Activated CD4-positive, alpha-beta T cell treated with anti-CD3 and anti-CD28 coated beads for 36 hours (primary cell): ENCODE results near the gene MIAT. TPM values are rescaled to one million over a fixed set of nuclear protein-coding genes. Genes with fewer than 3 reads are reported as not detected.
A peak's percentile ranks its signal among the peaks of the same experiment; 100 is the strongest.
"Not testable (repeated sequence)": the region's sequence is repeated elsewhere in the genome, so short reads cannot be mapped to it uniquely, and the experiment has no call there.

Source experiments
- ATAC-seq: fragments of 200-7000 bp; cut with Tn5 transposase; one replicate; pipeline ENCODE4 v1.10.0; 2021; ENCODE audit warnings: mild to moderate bottlenecking, moderate library complexity
- CTCF ChIA-PET: fragments of 350-600 bp; sonication (Branson Sonifier 250); formaldehyde crosslinking; loops from one replicate; lab custom pipeline; 2021; ENCODE audit warnings: antibody characterized with exemption; lab: Charles Lee
- POLR2A ChIA-PET: fragments of 350-600 bp; sonication (Branson Sonifier 250); formaldehyde crosslinking; loops from one replicate; lab custom pipeline; 2021; ENCODE audit warnings: antibody characterized with exemption, inconsistent platforms; lab: Charles Lee
- DNase-seq: peaks from one replicate; pipeline ENCODE4 v3.0.0-alpha.2; 2020
- H3K27ac Mint-ChIP-seq: one replicate; pipeline ENCODE4 v1.8.0; 2021; ENCODE audit warnings: mixed read lengths
- H3K27me3 Mint-ChIP-seq: one replicate; pipeline ENCODE4 v1.8.0; 2021; ENCODE audit warnings: mixed read lengths
- H3K36me3 Mint-ChIP-seq: one replicate; pipeline ENCODE4 v1.8.0; 2021; ENCODE audit warnings: low read depth, mixed read lengths
- H3K4me1 Mint-ChIP-seq: one replicate; pipeline ENCODE4 v1.8.0; 2021; ENCODE audit warnings: mixed read lengths
- H3K4me3 Mint-ChIP-seq: one replicate; pipeline ENCODE4 v1.8.0; 2021; ENCODE audit warnings: mild to moderate bottlenecking, moderate library complexity, mixed read lengths
- H3K9me3 Mint-ChIP-seq: one replicate; pipeline ENCODE4 v1.8.0; 2021; ENCODE audit warnings: low read depth, mixed read lengths
- intact Hi-C, 2 experiments: fragments of 100-400 bp; cut with DNase I in 1 of 2; cut with micrococcal nuclease in 1 of 2; formaldehyde crosslinking; loops; one replicate each; pipeline versions ENCODE4 v1.14.2 to v1.15.1; 2022 to 2024; cut with DNase I, micrococcal nuclease
- total RNA-seq, 2 experiments: library from RNA; stranded (reverse); gene quantifications; one replicate each; pipeline ENCODE4 v1.2.3, GENCODE V29; 2021

MIAT gene
- total RNA-seq, 2 experiments from 2014 or later: 18.5 to 19.7 TPM

- H3K36me3 Mint-ChIP-seq: peaks cover 50% of the 10 kb centered on the region
Measured at GRCh38 chr22:26700462-26700861, 43.1 kb downstream of the MIAT start.

GRCh38 chr22:26700886-26701285 is 43.5 kb downstream of the MIAT start:
- ChIA-PET POLR2A (no interaction called here), CTCF (interaction anchor here (0.6 to 1.2 kb wide), 2 partner anchors 10 to 12 kb away, joined by 3 read pairs; no protein-coding TSS in a partner anchor)
- intact Hi-C loops: no loop called here
- ATAC-seq (no peak), DNase-seq (peak; percentile 10)
- no peak overlapping the region for H3K27ac Mint-ChIP-seq
- H3K27me3 Mint-ChIP-seq: no peaks in the 10 kb centered on the region
- H3K4me3 Mint-ChIP-seq: no peak overlapping the region
- peaks cover 2% of the 10 kb centered on the region for H3K9me3 Mint-ChIP-seq
- H3K36me3 Mint-ChIP-seq: peaks cover 50% of the 10 kb centered on the region
- peaks cover 5% of the 10 kb centered on the region for H3K4me1 Mint-ChIP-seq

More at GRCh38 chr22:26700462-26700861, 43.1 kb downstream of the MIAT start:
- ChIA-PET POLR2A (no interaction called here), CTCF (interaction anchor here (0.6 to 1.2 kb wide), 3 partner anchors 9 to 19 kb away, joined by 3 read pairs; no protein-coding TSS in a partner anchor)
- H3K27me3 Mint-ChIP-seq: no peaks in the 10 kb centered on the region
- H3K4me1 Mint-ChIP-seq: peaks cover 2% of the 10 kb centered on the region
- ATAC-seq (no peak), DNase-seq (no peak)
- peaks cover 2% of the 10 kb centered on the region for H3K9me3 Mint-ChIP-seq
- intact Hi-C loops: no loop called here
- no peak overlapping the region for H3K4me3 Mint-ChIP-seq
- no peak overlapping the region for H3K27ac Mint-ChIP-seq

GRCh38 chr22:26701323-26701722 is 43.9 kb downstream of the MIAT start:
- ATAC-seq: no peak
- Mint-ChIP-seq H3K27ac (no peak overlapping the region), H3K9me3 (peaks cover 2% of the 10 kb centered on the region), H3K4me1 (peaks cover 5% of the 10 kb centered on the region), H3K27me3 (no peaks in the 10 kb centered on the region), H3K36me3 (peaks cover 51% of the 10 kb centered on the region), H3K4me3 (no peak overlapping the region)
- intact Hi-C loops: no loop called here
- CTCF ChIA-PET: interaction anchor here (1.2 kb wide), 1 partner anchor 10 kb away, joined by 3 read pairs; no protein-coding TSS in a partner anchor
- no peak for DNase-seq
- POLR2A ChIA-PET: no interaction called here

GRCh38 chr22:26702906-26703830 is 45.8 kb downstream of the MIAT start:
- Mint-ChIP-seq H3K4me1 (peaks cover 8% of the 10 kb centered on the region), H3K27me3 (no peaks in the 10 kb centered on the region), H3K9me3 (peaks cover 7% of the 10 kb centered on the region), H3K4me3 (no peak overlapping the region), H3K27ac (no peak overlapping the region), H3K36me3 (peaks cover 53% of the 10 kb centered on the region)
- DNase-seq: no peak
- ChIA-PET POLR2A (no interaction called here), CTCF (no interaction called here)
- intact Hi-C loops: no loop called here
- no peak for ATAC-seq

- intact Hi-C loops, H3K4me3 Mint-ChIP-seq, POLR2A ChIA-PET, H3K27me3 Mint-ChIP-seq, ATAC-seq, H3K27ac Mint-ChIP-seq, H3K4me1 Mint-ChIP-seq, H3K9me3 Mint-ChIP-seq, DNase-seq: not testable (repeated sequence)
- H3K36me3 Mint-ChIP-seq: peaks cover 36% of the 10 kb centered on the region
- CTCF ChIA-PET: interaction anchor here (0.6 kb wide), 1 partner anchor 45 kb away, joined by 4 read pairs; no protein-coding TSS in a partner anchor
Measured at GRCh38 chr22:26705379-26705778, 48.0 kb downstream of the MIAT start.

- intact Hi-C loops: no loop called here
- no peak overlapping the region for H3K27ac Mint-ChIP-seq
- ChIA-PET POLR2A (no interaction called here), CTCF (no interaction called here)
- peaks cover 43% of the 10 kb centered on the region for H3K36me3 Mint-ChIP-seq
- DNase-seq (no peak), ATAC-seq (no peak)
- H3K4me1 Mint-ChIP-seq: peaks cover 8% of the 10 kb centered on the region
- peaks cover 5% of the 10 kb centered on the region for H3K9me3 Mint-ChIP-seq
- H3K27me3 Mint-ChIP-seq: no peaks in the 10 kb centered on the region
- H3K4me3 Mint-ChIP-seq: no peak overlapping the region
Measured at GRCh38 chr22:26707090-26707489, 49.7 kb downstream of the MIAT start.

GRCh38 chr22:26707581-26707980 is 50.2 kb downstream of the MIAT start:
- CTCF ChIA-PET: no interaction called here
- peaks cover 42% of the 10 kb centered on the region for H3K36me3 Mint-ChIP-seq
- POLR2A ChIA-PET: no interaction called here
- no peak overlapping the region for H3K27ac Mint-ChIP-seq
- H3K4me3 Mint-ChIP-seq: no peak overlapping the region
- intact Hi-C loops: no loop called here
- H3K27me3 Mint-ChIP-seq: no peaks in the 10 kb centered on the region
- DNase-seq (no peak), ATAC-seq (no peak)
- H3K4me1 Mint-ChIP-seq: peaks cover 8% of the 10 kb centered on the region
- H3K9me3 Mint-ChIP-seq: peaks cover 5% of the 10 kb centered on the region

- Mint-ChIP-seq H3K36me3 (peaks cover 37% of the 10 kb centered on the region), H3K4me3 (no peak overlapping the region)
Measured at GRCh38 chr22:26708256-26709009, 51.0 kb downstream of the MIAT start.

GRCh38 chr22:26709617-26710390 is 52.4 kb downstream of the MIAT start:
- ATAC-seq: no peak
- intact Hi-C loops: no loop called here
- Mint-ChIP-seq H3K9me3 (peaks cover 5% of the 10 kb centered on the region), H3K36me3 (peaks cover 35% of the 10 kb centered on the region), H3K27me3 (no peaks in the 10 kb centered on the region), H3K4me1 (peaks cover 8% of the 10 kb centered on the region), H3K4me3 (no peak overlapping the region), H3K27ac (no peak overlapping the region)
- ChIA-PET CTCF (no interaction called here), POLR2A (no interaction called here)
- DNase-seq: no peak

More at GRCh38 chr22:26708256-26709009, 51.0 kb downstream of the MIAT start:
- ChIA-PET POLR2A (no interaction called here), CTCF (interaction anchor here (0.6 kb wide), 1 partner anchor 828 kb away, joined by 3 read pairs; no protein-coding TSS in a partner anchor)
- Mint-ChIP-seq H3K4me1 (peaks cover 8% of the 10 kb centered on the region), H3K27ac (no peak overlapping the region), H3K9me3 (peaks cover 5% of the 10 kb centered on the region), H3K27me3 (no peaks in the 10 kb centered on the region)
- DNase-seq (no peak), ATAC-seq (no peak)
- intact Hi-C loops: no loop called here

GRCh38 chr22:26711205-26711963 is 54.0 kb downstream of the MIAT start:
- DNase-seq (no peak), ATAC-seq (no peak)
- H3K9me3 Mint-ChIP-seq: peaks cover 5% of the 10 kb centered on the region
- intact Hi-C loops: no loop called here
- no peak overlapping the region for H3K4me3 Mint-ChIP-seq
- H3K4me1 Mint-ChIP-seq: peaks cover 2% of the 10 kb centered on the region
- no peak overlapping the region for H3K27ac Mint-ChIP-seq
- H3K36me3 Mint-ChIP-seq: peaks cover 29% of the 10 kb centered on the region
- POLR2A ChIA-PET: interaction anchor here (0.6 kb wide), 1 partner anchor 312 kb away, joined by 4 read pairs; no protein-coding TSS in a partner anchor
- H3K27me3 Mint-ChIP-seq: no peaks in the 10 kb centered on the region
- CTCF ChIA-PET: interaction anchor here (0.9 to 1.2 kb wide), 3 partner anchors 33 to 175 kb away, joined by 3 read pairs; no protein-coding TSS in a partner anchor
